Progenitor cell of endocrine pancreas (in vitro differentiated cells): ENCODE data around the gene KCNH8. TPM values are rescaled to one million over a fixed set of nuclear protein-coding genes. Genes with fewer than 3 reads are reported as not detected.

ENCODE experiments used
- DNase-seq: peaks from one replicate; pipeline ENCODE4 v3.0.0; 2021; ENCODE audit warnings: low spot score; ENCODE audit not compliant: unreplicated experiment
- H3K27ac Mint-ChIP-seq: 2 replicates; pipeline ENCODE4 v1.8.0; 2021; ENCODE audit warnings: mild to moderate bottlenecking, moderate library complexity, mixed read lengths
- H3K27me3 Mint-ChIP-seq: 2 replicates; pipeline ENCODE4 v1.8.0; 2021; ENCODE audit warnings: mixed read lengths
- H3K36me3 Mint-ChIP-seq: 2 replicates; pipeline ENCODE4 v1.8.0; 2022; ENCODE audit warnings: mixed read lengths; ENCODE audit not compliant: insufficient read depth
- H3K4me1 Mint-ChIP-seq: 2 replicates; pipeline ENCODE4 v1.8.0; 2021; ENCODE audit warnings: low read depth, mixed read lengths
- H3K4me3 Mint-ChIP-seq: 2 replicates; pipeline ENCODE4 v1.8.0; 2021; ENCODE audit warnings: low read depth, mild to moderate bottlenecking, moderate library complexity, mixed read lengths
- H3K9me3 Mint-ChIP-seq: 2 replicates; pipeline ENCODE4 v1.8.0; 2021; ENCODE audit warnings: low read depth, mixed read lengths
- total RNA-seq: library from RNA; stranded (reverse); gene quantifications from 2 replicates; pipeline ENCODE4 v1.2.1, GENCODE V29; 2021
- TF ChIP-seq, protein P1 (sequence below): fragments of 200-600 bp; sonication (generic); IDR thresholded peaks from one replicate; pipeline ENCODE4 v1.5.0; 2021; ENCODE audit warnings: antibody characterized with exemption, mild to moderate bottlenecking; ENCODE audit not compliant: unreplicated experiment

KCNH8 gene
- total RNA-seq, 1 donor from 2014 or later, result 10.0 TPM

GRCh38 chr3:19487386-19487785 lies 339.1 kb downstream of the KCNH8 start:
- no peaks in the 10 kb centered on the region for H3K27me3 Mint-ChIP-seq
- H3K4me3 Mint-ChIP-seq, result no peak overlapping the region
- no peak for DNase-seq
- H3K4me1 Mint-ChIP-seq, result peaks cover 1% of the 10 kb centered on the region
- TF ChIP-seq, protein P1, sequence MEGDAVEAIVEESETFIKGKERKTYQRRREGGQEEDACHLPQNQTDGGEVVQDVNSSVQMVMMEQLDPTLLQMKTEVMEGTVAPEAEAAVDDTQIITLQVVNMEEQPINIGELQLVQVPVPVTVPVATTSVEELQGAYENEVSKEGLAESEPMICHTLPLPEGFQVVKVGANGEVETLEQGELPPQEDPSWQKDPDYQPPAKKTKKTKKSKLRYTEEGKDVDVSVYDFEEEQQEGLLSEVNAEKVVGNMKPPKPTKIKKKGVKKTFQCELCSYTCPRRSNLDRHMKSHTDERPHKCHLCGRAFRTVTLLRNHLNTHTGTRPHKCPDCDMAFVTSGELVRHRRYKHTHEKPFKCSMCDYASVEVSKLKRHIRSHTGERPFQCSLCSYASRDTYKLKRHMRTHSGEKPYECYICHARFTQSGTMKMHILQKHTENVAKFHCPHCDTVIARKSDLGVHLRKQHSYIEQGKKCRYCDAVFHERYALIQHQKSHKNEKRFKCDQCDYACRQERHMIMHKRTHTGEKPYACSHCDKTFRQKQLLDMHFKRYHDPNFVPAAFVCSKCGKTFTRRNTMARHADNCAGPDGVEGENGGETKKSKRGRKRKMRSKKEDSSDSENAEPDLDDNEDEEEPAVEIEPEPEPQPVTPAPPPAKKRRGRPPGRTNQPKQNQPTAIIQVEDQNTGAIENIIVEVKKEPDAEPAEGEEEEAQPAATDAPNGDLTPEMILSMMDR, result no peak
- H3K36me3 Mint-ChIP-seq, result peaks cover 3% of the 10 kb centered on the region
- H3K27ac Mint-ChIP-seq, result no peak overlapping the region
- peaks cover 3% of the 10 kb centered on the region for H3K9me3 Mint-ChIP-seq

- TF ChIP-seq, protein P1, result no peak
- Mint-ChIP-seq H3K27ac (no peak overlapping the region), H3K4me3 (no peak overlapping the region), H3K36me3 (peaks cover 3% of the 10 kb centered on the region), H3K9me3 (peaks cover 3% of the 10 kb centered on the region), H3K4me1 (peaks cover 1% of the 10 kb centered on the region), H3K27me3 (no peaks in the 10 kb centered on the region)
- DNase-seq, result no peak
These were observed 340.6 kb downstream of the KCNH8 start for GRCh38 chr3:19488939-19489338.

DNA sequence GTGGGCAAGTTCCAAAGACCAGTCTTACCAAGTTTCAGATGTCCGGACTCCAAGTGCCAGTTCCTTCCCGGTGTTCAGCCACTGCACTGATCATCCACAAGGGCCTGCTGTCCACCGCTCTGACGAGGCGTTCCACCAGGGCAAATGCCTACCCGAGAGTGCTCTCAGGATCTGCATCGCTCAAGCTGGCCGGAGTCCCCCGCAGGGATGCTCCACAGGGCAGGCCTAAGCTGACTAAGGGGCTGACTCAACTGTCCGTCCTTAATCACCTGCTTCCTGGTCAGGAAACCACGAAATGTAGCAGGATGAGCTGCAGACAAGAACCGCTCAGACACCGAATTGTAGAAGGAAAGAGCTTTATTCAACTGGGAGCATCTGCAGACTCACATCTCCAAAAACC lies 341.6 kb downstream of the KCNH8 start:
- H3K36me3 Mint-ChIP-seq, result peaks cover 3% of the 10 kb centered on the region
- DNase-seq, result no peak
- H3K27ac Mint-ChIP-seq, result peak overlapping the region; percentile 1
- H3K4me3 Mint-ChIP-seq, result no peak overlapping the region
- no peaks in the 10 kb centered on the region for H3K4me1 Mint-ChIP-seq
- no peaks in the 10 kb centered on the region for H3K27me3 Mint-ChIP-seq
- peaks cover 7% of the 10 kb centered on the region for H3K9me3 Mint-ChIP-seq
- TF ChIP-seq, protein P1, result no peak

DNA sequence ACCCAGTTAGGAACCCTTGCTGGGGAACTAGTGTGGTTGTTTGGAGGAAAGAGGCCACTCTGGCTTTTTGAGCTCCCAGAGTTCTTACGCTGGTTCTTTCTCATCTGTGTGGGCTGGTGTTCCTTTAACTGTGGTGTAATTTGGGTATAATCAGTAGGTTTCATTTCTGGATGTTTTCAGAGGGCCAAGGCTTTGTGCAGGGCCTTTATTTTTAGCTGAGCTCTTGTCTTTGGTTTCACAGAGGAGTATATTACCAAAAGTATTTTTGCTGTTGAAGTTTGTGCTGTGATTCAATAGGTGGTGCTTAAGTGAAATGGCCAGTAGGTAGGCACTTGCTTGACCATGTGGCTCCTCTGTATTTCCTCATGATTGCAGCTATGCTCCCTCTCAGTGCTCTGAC lies 357.9 kb downstream of the KCNH8 start:
- no peak overlapping the region for H3K27ac Mint-ChIP-seq
- no peaks in the 10 kb centered on the region for H3K4me1 Mint-ChIP-seq
- H3K36me3 Mint-ChIP-seq, result no peaks in the 10 kb centered on the region
- H3K4me3 Mint-ChIP-seq, result no peak overlapping the region
- no peaks in the 10 kb centered on the region for H3K9me3 Mint-ChIP-seq
- no peaks in the 10 kb centered on the region for H3K27me3 Mint-ChIP-seq
- TF ChIP-seq, protein P1, result no peak
- no peak for DNase-seq

- TF ChIP-seq, protein P1, result no peak
- H3K9me3 Mint-ChIP-seq, result no peaks in the 10 kb centered on the region
- H3K36me3 Mint-ChIP-seq, result no peaks in the 10 kb centered on the region
- H3K4me1 Mint-ChIP-seq, result no peaks in the 10 kb centered on the region
- no peak overlapping the region for H3K4me3 Mint-ChIP-seq
- no peaks in the 10 kb centered on the region for H3K27me3 Mint-ChIP-seq
- no peak overlapping the region for H3K27ac Mint-ChIP-seq
- DNase-seq, result no peak
These were observed 374.0 kb downstream of the KCNH8 start for GRCh38 chr3:19522305-19522704.
